Lower lobe of right lung (tissue), 2 donors: ENCODE results near the gene NUCB2. TPM values are rescaled to one million over a fixed set of nuclear protein-coding genes. Genes with fewer than 3 reads are reported as not detected.

ENCODE experiments used
- ATAC-seq, 2 donors: fragments of 200-7000 bp; cut with Tn5 transposase; one replicate each; pipeline ENCODE4 v1.9.1; 2020 to 2022; ENCODE audit warnings: mild to moderate bottlenecking in 2 of 2, moderate library complexity in 2 of 2
- DNase-seq: peaks from one replicate; pipeline ENCODE4 v3.0.0-alpha.2; 2020
- H3K27ac ChIP-seq: fragments of 200-600 bp; one replicate; pipeline ENCODE4 v1.8.0; 2022
- H3K27me3 ChIP-seq: fragments of 200-600 bp; one replicate; pipeline ENCODE4 v1.8.0; 2022; ENCODE audit warnings: low read depth
- H3K36me3 ChIP-seq: fragments of 200-600 bp; one replicate; pipeline ENCODE4 v1.8.0; 2022; ENCODE audit warnings: mild to moderate bottlenecking
- H3K4me1 ChIP-seq: fragments of 200-600 bp; one replicate; pipeline ENCODE4 v1.8.0; 2022
- H3K4me3 ChIP-seq: fragments of 200-600 bp; one replicate; pipeline ENCODE4 v1.8.0; 2022; ENCODE audit warnings: mild to moderate bottlenecking
- H3K9me3 ChIP-seq: fragments of 200-600 bp; one replicate; pipeline ENCODE4 v1.8.0; 2022
- CTCF ChIP-seq: fragments of 200-600 bp; IDR thresholded peaks from one replicate; pipeline ENCODE4 v1.8.0; 2022; ENCODE audit warnings: antibody characterized with exemption, mild to moderate bottlenecking
- intact Hi-C: fragments of 100-400 bp; cut with DNase I; formaldehyde crosslinking; loops from one replicate; pipeline ENCODE4 v1.11.0; 2022
- total RNA-seq: library from RNA; stranded (reverse); fragmentation: NEBNext Ultra II Directional; extraction: Animal tissue kit (Norgen Biotek cat#: 25700); gene quantifications from one replicate; pipeline ENCODE4 v1.2.1, GENCODE V29; 2021
- donor health status: DM: no; HTN: yes; CAD: no; lungs with severe emphysema.

NUCB2 gene
- total RNA-seq, 1 donor from 2014 or later = 82.7 TPM

DNA sequence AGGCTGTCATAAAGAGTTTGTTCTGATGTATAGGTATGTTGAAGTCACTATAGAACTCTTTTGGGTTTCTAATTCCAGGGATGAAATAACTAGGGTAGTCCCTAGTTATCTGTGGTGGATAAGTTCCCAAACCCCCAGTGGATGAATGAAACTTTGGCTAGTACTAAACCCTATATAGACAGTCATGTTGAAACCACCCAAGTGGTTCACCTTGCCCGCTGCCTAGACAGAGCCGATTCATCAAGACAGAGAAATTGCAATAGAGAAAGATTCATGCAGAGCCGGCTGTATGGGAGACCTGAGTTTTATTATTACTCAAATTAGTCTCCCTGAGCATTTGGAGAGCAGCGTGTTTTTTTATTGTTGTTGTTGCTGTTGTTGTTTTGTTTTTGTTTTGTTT lies 23.8 kb upstream of the NUCB2 start:
- no peak for DNase-seq
- Histone ChIP-seq H3K9me3 (no peaks in the 10 kb centered on the region), H3K4me1 (no peaks in the 10 kb centered on the region), H3K27ac (no peak overlapping the region), H3K27me3 (no peaks in the 10 kb centered on the region), H3K4me3 (no peak overlapping the region), H3K36me3 (no peaks in the 10 kb centered on the region)
- intact Hi-C loops = no loop called here
- ATAC-seq = no peak
- no peak for TF ChIP-seq CTCF

GRCh38 chr11:17256512-17256911 lies 20.0 kb upstream of the NUCB2 start:
- Histone ChIP-seq H3K27me3 (no peaks in the 10 kb centered on the region), H3K27ac (no peak overlapping the region), H3K4me1 (no peaks in the 10 kb centered on the region), H3K9me3 (no peaks in the 10 kb centered on the region), H3K36me3 (no peaks in the 10 kb centered on the region), H3K4me3 (no peak overlapping the region)
- ATAC-seq = no peak
- DNase-seq = no peak
- TF ChIP-seq CTCF = no peak
- intact Hi-C loops = no loop called here

- no peaks in the 10 kb centered on the region for H3K4me1 ChIP-seq
- H3K27ac ChIP-seq = no peak overlapping the region
- H3K27me3 ChIP-seq = no peaks in the 10 kb centered on the region
- ATAC-seq = no peak
- DNase-seq = no peak
- no peaks in the 10 kb centered on the region for H3K36me3 ChIP-seq
- intact Hi-C loops = no loop called here
- no peak for TF ChIP-seq CTCF
- no peak overlapping the region for H3K4me3 ChIP-seq
- no peaks in the 10 kb centered on the region for H3K9me3 ChIP-seq
Observed at GRCh38 chr11:17257196-17257595, 19.3 kb upstream of the NUCB2 start.

DNA sequence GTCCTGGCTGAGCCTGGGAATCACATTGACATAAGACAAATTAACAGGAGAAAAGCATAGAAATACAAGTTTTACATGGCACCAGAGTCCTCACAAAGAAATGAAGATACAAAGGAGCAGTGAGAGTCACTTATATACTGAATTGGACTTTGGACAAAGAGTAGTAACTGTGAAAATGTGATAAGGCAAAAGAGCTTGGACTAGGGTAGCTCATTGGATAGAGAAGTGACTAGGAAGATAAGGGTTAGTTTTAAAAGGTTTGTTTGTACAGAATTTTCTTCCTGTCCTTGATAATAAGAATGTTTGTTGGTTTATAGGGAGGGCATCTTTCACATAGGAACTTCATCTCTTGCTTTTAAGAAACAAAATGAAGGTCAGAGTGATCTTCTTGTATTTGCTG lies 17.9 kb upstream of the NUCB2 start:
- no peak for TF ChIP-seq CTCF
- intact Hi-C loops = no loop called here
- no peaks in the 10 kb centered on the region for H3K9me3 ChIP-seq

GRCh38 chr11:17259519-17259918 lies 17.0 kb upstream of the NUCB2 start:
- DNase-seq (no peak), ATAC-seq (no peak)
- Histone ChIP-seq H3K4me1 (no peaks in the 10 kb centered on the region), H3K36me3 (no peaks in the 10 kb centered on the region), H3K27me3 (no peaks in the 10 kb centered on the region), H3K9me3 (no peaks in the 10 kb centered on the region), H3K4me3 (no peak overlapping the region), H3K27ac (no peak overlapping the region)
- intact Hi-C loops = no loop called here
- no peak for TF ChIP-seq CTCF

More for the DNA sequence above, 17.9 kb upstream of the NUCB2 start:
- H3K4me1 ChIP-seq = no peaks in the 10 kb centered on the region
- no peaks in the 10 kb centered on the region for H3K36me3 ChIP-seq
- DNase-seq (no peak), ATAC-seq (no peak)
- H3K27me3 ChIP-seq = no peaks in the 10 kb centered on the region
- H3K27ac ChIP-seq = no peak overlapping the region
- no peak overlapping the region for H3K4me3 ChIP-seq

DNA sequence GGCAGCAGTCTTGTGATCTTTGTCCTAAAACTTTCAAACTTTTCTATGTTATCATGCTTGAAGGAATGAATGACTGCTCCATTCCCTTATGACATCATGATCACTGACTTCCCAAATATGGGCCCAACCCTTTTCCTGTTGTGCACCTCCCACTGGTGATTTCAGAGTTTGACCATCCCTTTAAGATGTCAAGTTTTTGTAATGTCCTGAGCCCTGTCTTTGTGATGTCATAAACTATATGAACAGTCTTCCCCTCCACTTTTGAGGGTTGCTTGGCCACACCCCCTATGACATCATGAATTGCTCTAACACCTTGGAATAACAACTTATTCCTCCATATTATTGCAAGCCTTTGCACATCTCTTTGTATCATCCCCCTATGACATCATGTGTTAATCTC lies 16.5 kb upstream of the NUCB2 start:
- no peaks in the 10 kb centered on the region for H3K36me3 ChIP-seq
- intact Hi-C loops = no loop called here
- ATAC-seq = no peak

More for the DNA sequence above, 16.5 kb upstream of the NUCB2 start:
- DNase-seq = no peak
- Histone ChIP-seq H3K27me3 (no peaks in the 10 kb centered on the region), H3K4me3 (no peak overlapping the region), H3K4me1 (no peaks in the 10 kb centered on the region), H3K9me3 (no peaks in the 10 kb centered on the region), H3K27ac (no peak overlapping the region)
- no peak for TF ChIP-seq CTCF
